ENCODE measurements around the gene GPC5.

- TF ChIP-seq MAFK (IDR thresholded peaks at IDR 0.05; ENCODE audit: low read length) (no peak), TEAD1 (CRISPR knock-in tag; IDR thresholded peaks at IDR 0.05) (no peak), FOXA1 (IDR thresholded peaks at IDR 0.05; ENCODE audit: borderline replicate concordance) (no peak), KLF10 (CRISPR knock-in tag; IDR thresholded peaks at IDR 0.05) (no peak), SP1 (CRISPR knock-in tag; IDR thresholded peaks at IDR 0.05) (no peak), CHD4 (IDR thresholded peaks at IDR 0.05; ENCODE audit: insufficient read depth, insufficient replicate concordance, low read depth, low read length, poor library complexity, severe bottlenecking) (no peak), KLF16 (IDR thresholded peaks at IDR 0.05) (no peak), TAF15 (IDR thresholded peaks at IDR 0.05; ENCODE audit: low read depth, low read length) (no peak), CTCF (IDR thresholded peaks at IDR 0.05 in 2 of 3, conservative IDR thresholded peaks at IDR 0.05 in 1 of 3; ENCODE audit: insufficient read depth in 2 of 3, low read depth in 1 of 3, low read length in 3 of 3) (peak; percentile 15 to 52 (median 51); a peak in 4 of 6 replicates), ZNF408 (CRISPR knock-in tag; IDR thresholded peaks at IDR 0.05; ENCODE audit: low read depth) (no peak)
These were observed 789.1 kb downstream of the GPC5 start for GRCh38 chr13:92187378-92187989.
